Endothelial cell of umbilical vein (primary cell): ENCODE measurements around the gene DQX1. TPM values are rescaled to one million over a fixed set of nuclear protein-coding genes. Genes with fewer than 3 reads are reported as not detected.
A peak's percentile ranks its signal among the peaks of the same experiment; 100 is the strongest.
"Not testable (repeated sequence)": the region's sequence is repeated elsewhere in the genome, so short reads cannot be mapped to it uniquely, and the experiment has no call there.

Source experiments
- BruUV-seq: library from RNA; stranded (reverse); fragments of 400-500 nt; replicated peaks from 2 replicates; lab custom pipeline; 2021; lab: Mats Ljungman, UMichigan
- CTCF ChIA-PET: fragments of 300-600, 350-600 bp; sonication (Branson Sonifier 250); formaldehyde crosslinking; loops from one replicate; lab custom pipeline; 2021; ENCODE audit warnings: antibody characterized with exemption, inconsistent platforms; lab: Charles Lee
- POLR2A ChIA-PET: fragments of 300-600, 350-600 bp; sonication (Branson Sonifier 250); formaldehyde crosslinking; loops from one replicate; lab custom pipeline; 2021; ENCODE audit warnings: antibody characterized with exemption, inconsistent platforms; lab: Charles Lee
- DNase-seq: peaks from one replicate; pipeline ENCODE4 v3.0.0-alpha.2; 2011; ENCODE audit warnings: low read depth, low spot score
- FAIRE-seq: peaks from 2 replicates; lab custom pipeline; 2011; peaks lifted over from hg19 to GRCh38; lab: Jason Lieb, UNC
- H2AFZ ChIP-seq: 2 replicates; pipeline ENCODE4 v1.6.0; 2012; ENCODE audit warnings: low read depth, low read length, control low read depth, inconsistent platforms
- H3K27ac ChIP-seq: 2 replicates; pipeline ENCODE4 v1.5.1; 2011; ENCODE audit warnings: low read depth, mild to moderate bottlenecking, control low read depth, low read length, moderate library complexity; ENCODE audit not compliant: insufficient read depth
- H3K27me3 ChIP-seq, 2 experiments: 2 replicates each; pipeline versions ENCODE4 v1.6.0 to v1.6.1; 2011; ENCODE audit warnings: low read length in 2 of 2, mixed read lengths in 1 of 2; ENCODE audit not compliant: control insufficient read depth in 2 of 2, insufficient read depth in 2 of 2
- H3K36me3 ChIP-seq, 2 experiments: 2 replicates in 1 of 2; 3 replicates in 1 of 2; pipeline ENCODE4 v1.5.1; 2011; ENCODE audit warnings: low read length in 2 of 2, mild to moderate bottlenecking in 1 of 2, moderate library complexity in 1 of 2; ENCODE audit not compliant: control insufficient read depth in 2 of 2, insufficient read depth in 2 of 2; ENCODE audit errors: extremely low read depth in 1 of 2
- H3K4me1 ChIP-seq: 3 replicates; pipeline ENCODE4 v1.5.1; 2011; ENCODE audit warnings: mild to moderate bottlenecking, low read length; ENCODE audit not compliant: control insufficient read depth, insufficient read depth; ENCODE audit errors: extremely low read depth
- H3K4me2 ChIP-seq: 2 replicates; pipeline ENCODE4 v1.6.1; 2011; ENCODE audit warnings: low read length, control low read depth, mixed read lengths; ENCODE audit not compliant: insufficient read depth
- H3K4me3 ChIP-seq, 3 experiments: fragments of 200-600 bp in 1 of 3; sonication (generic), shearing (Covaris generic) in 1 of 3; replicated peaks in 1 of 3; 2 replicates each; pipeline ENCODE4 v1.5.1; 2011 to 2016; ENCODE audit warnings: control low read depth in 3 of 3, low read length in 3 of 3, mild to moderate bottlenecking in 2 of 3, inconsistent platforms in 1 of 3, low read depth in 1 of 3, moderate library complexity in 1 of 3; ENCODE audit not compliant: insufficient read depth in 1 of 3
- H3K79me2 ChIP-seq: 2 replicates; pipeline ENCODE4 v1.6.0; 2012; ENCODE audit warnings: low read length, inconsistent platforms; ENCODE audit not compliant: control insufficient read depth, insufficient read depth
- H3K9ac ChIP-seq: replicated peaks from 2 replicates; pipeline ENCODE3; 2011; ENCODE audit warnings: low read length, control low read depth; ENCODE audit not compliant: insufficient read depth; ENCODE audit errors: extremely low read depth
- H3K9me1 ChIP-seq: replicated peaks from 3 replicates; pipeline ENCODE4 v1.6.0; 2011; ENCODE audit warnings: mild to moderate bottlenecking, low read length; ENCODE audit not compliant: control insufficient read depth, insufficient read depth; ENCODE audit errors: extremely low read depth
- H3K9me3 ChIP-seq: replicated peaks from 2 replicates; pipeline ENCODE4 v1.5.1; 2012; ENCODE audit warnings: low read length, inconsistent platforms; ENCODE audit not compliant: control insufficient read depth, insufficient read depth
- H4K20me1 ChIP-seq: replicated peaks from 2 replicates; pipeline ENCODE3; 2011; ENCODE audit warnings: mild to moderate bottlenecking, low read length; ENCODE audit not compliant: control insufficient read depth, insufficient read depth; ENCODE audit errors: extremely low read depth
- CTCF ChIP-seq, 2 donors: IDR thresholded peaks; 1 replicate in 1 of 2; 2 replicates in 1 of 2; pipeline ENCODE4 v1.5.1; 2011; ENCODE audit warnings: low read length in 2 of 2, mild to moderate bottlenecking in 2 of 2, moderate library complexity in 2 of 2, control low read depth in 1 of 2, inconsistent platforms in 1 of 2, low read depth in 1 of 2; ENCODE audit not compliant: insufficient read depth in 1 of 2; ENCODE audit errors: extremely low read depth in 1 of 2
- EZH2 ChIP-seq: IDR thresholded peaks from 2 replicates; pipeline ENCODE4 v1.6.1; 2012; ENCODE audit warnings: borderline replicate concordance, low read depth, mild to moderate bottlenecking, moderate library complexity, low read length, inconsistent platforms; ENCODE audit not compliant: severe bottlenecking
- FOS ChIP-seq: IDR thresholded peaks from 2 replicates; pipeline ENCODE4 v1.6.1; 2011; ENCODE audit warnings: mild to moderate bottlenecking, low read length, moderate library complexity, borderline replicate concordance; ENCODE audit not compliant: insufficient read depth
- GATA2 ChIP-seq: IDR thresholded peaks from 2 replicates; pipeline ENCODE4 v1.7.0; 2011; ENCODE audit warnings: low read depth, mild to moderate bottlenecking, moderate library complexity, mixed read lengths, low read length; ENCODE audit not compliant: insufficient read length, insufficient read depth
- JUN ChIP-seq: IDR thresholded peaks from 2 replicates; pipeline ENCODE4 v1.6.1; 2011; ENCODE audit warnings: borderline replicate concordance, low read depth; ENCODE audit not compliant: insufficient read length, insufficient read depth
- MAX ChIP-seq: IDR thresholded peaks from 2 replicates; pipeline ENCODE4 v1.6.1; 2011; ENCODE audit not compliant: insufficient read depth, insufficient read length
- MYC ChIP-seq: IDR thresholded peaks from one replicate; pipeline ENCODE4 v1.6.1; 2011; ENCODE audit warnings: mild to moderate bottlenecking, low read depth, low read length
- POLR2A ChIP-seq: IDR thresholded peaks from 2 replicates; pipeline ENCODE4 v1.6.1; 2012; ENCODE audit warnings: low read depth, mild to moderate bottlenecking, control low read depth, low read length
- POLR2AphosphoS5 ChIP-seq: IDR thresholded peaks from 2 replicates; pipeline ENCODE4 v1.6.1; 2012; ENCODE audit warnings: low read depth, mild to moderate bottlenecking, control low read depth, low read length, moderate library complexity; ENCODE audit not compliant: insufficient read depth
- dilution Hi-C: fragments of 300-500 bp; cut with MboI; formaldehyde crosslinking; loops from one replicate; pipeline ENCODE4 v1.15.0; 2019; ENCODE audit warnings: low sequenced_read_pairs; ENCODE audit not compliant: extremely low pct_ligation_motif_present
- intact Hi-C: fragments of 100-400 bp; cut with micrococcal nuclease; formaldehyde crosslinking; loops from one replicate; pipeline ENCODE4 v1.10.0; 2022
- polyA plus RNA-seq, 4 experiments: library from polyadenylated mRNA; depleted of rRNA in 3 of 4; stranded (reverse) in 3 of 4; unstranded in 1 of 4; fragments of >200 nt; gene quantifications; 2 replicates each; pipeline versions ENCODE4 v1.2.1 to v1.2.3, GENCODE V29; 2011 to 2012; ENCODE audit warnings: missing spikeins in 1 of 4
- total RNA-seq: library from RNA; stranded (reverse); gene quantifications from 2 replicates; pipeline ENCODE4 v1.2.3, GENCODE V29; 2021

The DQX1 gene
- total and polyA plus RNA-seq, 2 donors (not counting 3 experiments of a cell fraction or from before 2014, with no cell fraction given) = 0.06 to 0.44 TPM

- Histone ChIP-seq H3K36me3 (peaks cover 0 to 7% of the 10 kb centered on the region in 2 experiments), H3K4me2 (peak overlapping the region; percentile 89), H3K4me3 (peak overlapping the region; percentile 43 to 84 (median 75)), H3K9me3 (no peaks in the 10 kb centered on the region), H2AFZ (peak overlapping the region; percentile 71), H4K20me1 (no peaks in the 10 kb centered on the region), H3K79me2 (no peaks in the 10 kb centered on the region), H3K9me1 (no peaks in the 10 kb centered on the region), H3K27me3 (no peaks in the 10 kb centered on the region), H3K4me1 (peaks cover 13% of the 10 kb centered on the region), H3K9ac (peak overlapping the region; percentile 46), H3K27ac (peak overlapping the region; percentile 10)
- FAIRE-seq = no peak
- TF ChIP-seq MAX (no peak), POLR2AphosphoS5 (no peak), EZH2 (no peak), GATA2 (no peak), MYC (no peak), CTCF (IDR thresholded peaks at IDR 0.05; ENCODE audit: extremely low read depth in 1 of 2, insufficient read depth in 1 of 2, low read depth in 1 of 2, low read length in 2 of 2) (no peak), JUN (no peak), FOS (no peak), POLR2A (no peak)
- ChIA-PET CTCF (interaction anchor here (1.2 to 2.1 kb wide), 2 partner anchors 11 to 61 kb away, joined by 5 to 12 read pairs; partner anchors contain the start of genes CCDC142 and TTC31), POLR2A (interaction anchor here (0.6 kb wide), 1 partner anchor 39 kb away, joined by 3 read pairs; no protein-coding TSS in a partner anchor)
- intact Hi-C loops = loop anchor here (1.0 kb wide), 1 partner anchor 11 kb away; the partner anchor contains the start of gene CCDC142
- dilution Hi-C loops = no loop called here
- BruUV-seq = no TSS peak
- no peak for DNase-seq
Observed at GRCh38 chr2:74471332-74472065, 54.5 kb downstream of the DQX1 start.

- CTCF ChIA-PET = interaction anchor here (1.2 kb wide), 1 partner anchor 62 kb away, joined by 5 read pairs; no protein-coding TSS in a partner anchor
- H3K27me3 ChIP-seq, H2AFZ ChIP-seq, H3K27ac ChIP-seq, BruUV-seq, POLR2A ChIA-PET, H3K9ac ChIP-seq, H4K20me1 ChIP-seq, H3K9me1 ChIP-seq, H3K36me3 ChIP-seq, dilution Hi-C loops, intact Hi-C loops, H3K79me2 ChIP-seq, H3K4me3 ChIP-seq, H3K4me2 ChIP-seq, FAIRE-seq, H3K9me3 ChIP-seq, DNase-seq: not testable (repeated sequence)
- H3K4me1 ChIP-seq = peaks cover 17% of the 10 kb centered on the region
Observed at GRCh38 chr2:74470742-74471141, 55.3 kb downstream of the DQX1 start.
